HepG2 (cell line): ENCODE results near the gene COBL. TPM values are rescaled to one million over a fixed set of nuclear protein-coding genes. Genes with fewer than 3 reads are reported as not detected.

ENCODE experiments used
- ATAC-seq: fragments of 200-7000 bp; cut with Tn5 transposase; 3 replicates; pipeline ENCODE4 v1.9.1; 2020; ENCODE audit warnings: mild to moderate bottlenecking, moderate library complexity
- BruUV-seq: library from RNA; stranded (reverse); fragments of 400-500 nt; replicated peaks from 2 replicates; lab custom pipeline; 2021; lab: Mats Ljungman, UMichigan
- CTCF ChIA-PET: fragments of 300-600 bp; formaldehyde crosslinking; extraction: SDS; loops from one replicate; lab custom pipeline; 2021; ENCODE audit warnings: low total read pairs, inconsistent platforms, low intra/inter-chr PET ratio; lab: Yijun Ruan, JAX
- POLR2A ChIA-PET: fragments of 350-600 bp; sonication (Branson Sonifier 250); formaldehyde crosslinking; loops from one replicate; lab custom pipeline; 2020; ENCODE audit warnings: antibody characterized with exemption, inconsistent platforms; lab: Yijun Ruan, JAX
- DNase-seq: peaks from one replicate; pipeline ENCODE4 v3.0.0-alpha.2; 2015; ENCODE audit warnings: low spot score
- FAIRE-seq: peaks from 3 replicates; lab custom pipeline; 2011; peaks lifted over from hg19 to GRCh38; lab: Jason Lieb, UNC
- H2AFZ ChIP-seq: one replicate; pipeline ENCODE4 v1.6.1; 2011; ENCODE audit warnings: low read length, inconsistent platforms
- H3K27ac ChIP-seq: fragments of 300-600 bp; 3 replicates; pipeline ENCODE4 v1.8.0; 2011; ENCODE audit warnings: mixed run types, mild to moderate bottlenecking, mixed read lengths, low read length, inconsistent platforms; ENCODE audit not compliant: insufficient read depth; ENCODE audit errors: extremely low read length
- H3K27me3 ChIP-seq, 2 experiments: fragments of 200-600 bp in 1 of 2; 2 replicates in 1 of 2; 3 replicates in 1 of 2; pipeline versions ENCODE4 v1.6.0 to v1.8.0; 2011; ENCODE audit warnings: low read length in 2 of 2, mild to moderate bottlenecking in 2 of 2, moderate library complexity in 2 of 2, inconsistent platforms in 1 of 2; ENCODE audit not compliant: insufficient read depth in 2 of 2, control insufficient read depth in 1 of 2
- H3K36me3 ChIP-seq, 2 experiments: fragments of 200-600 bp in 1 of 2; replicated peaks in 1 of 2; 2 replicates in 1 of 2; 3 replicates in 1 of 2; pipeline versions ENCODE4 v1.5.1 to v1.8.0; 2011; ENCODE audit warnings: low read length in 2 of 2, inconsistent platforms in 1 of 2; ENCODE audit not compliant: insufficient read depth in 2 of 2, control insufficient read depth in 1 of 2
- H3K4me1 ChIP-seq: 2 replicates; pipeline ENCODE4 v1.5.1; 2012; ENCODE audit warnings: low read length, inconsistent platforms; ENCODE audit not compliant: insufficient read depth
- H3K4me2 ChIP-seq: 2 replicates; pipeline ENCODE4 v1.6.0; 2011; ENCODE audit warnings: low read depth, low read length, inconsistent platforms
- H3K4me3 ChIP-seq, 3 experiments: fragments of 200-600 bp in 1 of 3; sonication (generic), shearing (Covaris generic) in 1 of 3; replicated peaks in 1 of 3; 2 replicates each; pipeline ENCODE4 v1.5.1; 2011 to 2016; ENCODE audit warnings: low read length in 3 of 3, inconsistent platforms in 2 of 3, low read depth in 2 of 3, mild to moderate bottlenecking in 2 of 3, control low read depth in 1 of 3, mixed read lengths in 1 of 3; ENCODE audit not compliant: insufficient read depth in 1 of 3
- H3K79me2 ChIP-seq: one replicate; pipeline ENCODE4 v1.6.1; 2011; ENCODE audit warnings: low read length, inconsistent platforms; ENCODE audit not compliant: insufficient read depth
- H3K9ac ChIP-seq: 2 replicates; pipeline ENCODE4 v1.6.0; 2011; ENCODE audit warnings: mild to moderate bottlenecking, low read depth, low read length, inconsistent platforms; ENCODE audit not compliant: insufficient read depth
- H3K9me3 ChIP-seq: 2 replicates; pipeline ENCODE4 v1.5.1; 2012; ENCODE audit warnings: mild to moderate bottlenecking, low read length
- H4K20me1 ChIP-seq: 2 replicates; pipeline ENCODE4 v1.6.0; 2011; ENCODE audit warnings: inconsistent platforms, mild to moderate bottlenecking, low read length, moderate library complexity; ENCODE audit not compliant: insufficient read depth
- FOXK2 ChIP-seq: fragments of 450-650 bp; IDR thresholded peaks from 2 replicates; pipeline ENCODE4 v1.6.1; 2016
- HNRNPLL ChIP-seq: fragments of 200-400 bp; formaldehyde crosslinking; IDR thresholded peaks from 2 replicates; pipeline ENCODE4 v1.6.1; 2017; ENCODE audit warnings: mild to moderate bottlenecking, low read depth, low read length; ENCODE audit not compliant: poor library complexity, severe bottlenecking
- IRF2 ChIP-seq: IDR thresholded peaks from 2 replicates; pipeline ENCODE4 v1.6.1; 2018; ENCODE audit warnings: missing genetic modification reagents, missing compliant biosample characterization
- KMT2A ChIP-seq: sonication (generic); formaldehyde crosslinking; IDR thresholded peaks from 2 replicates; pipeline ENCODE4 v1.4.0; 2020; ENCODE audit warnings: missing genetic modification reagents
- NR1H2 ChIP-seq: sonication (generic); formaldehyde crosslinking; IDR thresholded peaks from 2 replicates; pipeline ENCODE4 v1.8.1; 2022; ENCODE audit warnings: low read depth, missing genetic modification reagents, borderline replicate concordance
- NRL ChIP-seq: sonication (generic); formaldehyde crosslinking; IDR thresholded peaks from 2 replicates; pipeline ENCODE4 v1.5.0; 2020; ENCODE audit warnings: missing genetic modification reagents, mild to moderate bottlenecking, moderate library complexity, borderline replicate concordance
- RAD21 ChIP-seq: fragments of 450-650 bp; formaldehyde crosslinking; IDR thresholded peaks from 2 replicates; pipeline ENCODE4 v1.5.0; 2020; ENCODE audit warnings: mild to moderate bottlenecking
- RNF2 ChIP-seq: fragments of 450-650 bp; conservative IDR thresholded peaks from 2 replicates; pipeline ENCODE4 v1.6.1; 2016; ENCODE audit warnings: low read depth
- ZFP36 ChIP-seq: fragments of 150-350 bp; IDR thresholded peaks from 2 replicates; pipeline ENCODE4 v1.6.1; 2018; ENCODE audit warnings: borderline replicate concordance, low read length, low read depth; ENCODE audit not compliant: partially characterized antibody
- ZFY ChIP-seq: sonication (generic); formaldehyde crosslinking; IDR thresholded peaks from 2 replicates; pipeline ENCODE4 v1.4.0; 2020; ENCODE audit warnings: missing genetic modification reagents
- ZNF431 ChIP-seq: sonication (generic); formaldehyde crosslinking; IDR thresholded peaks from 2 replicates; pipeline ENCODE4 v1.9.0; 2022; ENCODE audit warnings: missing genetic modification reagents, low read depth, mild to moderate bottlenecking, borderline replicate concordance
- ZNF572 ChIP-seq: sonication (generic); formaldehyde crosslinking; IDR thresholded peaks from 2 replicates; pipeline ENCODE4 v1.5.1; 2020; ENCODE audit warnings: mild to moderate bottlenecking, missing genetic modification reagents
- ZNF589 ChIP-seq: sonication (generic); formaldehyde crosslinking; conservative IDR thresholded peaks from 2 replicates; pipeline ENCODE4 v1.8.0; 2022; ENCODE audit warnings: mild to moderate bottlenecking, moderate library complexity, missing genetic modification reagents
- WGBS: methylation state at CpG from one replicate; pipeline ENCODE4 v1.1.6; 2017; ENCODE audit warnings: low lambda C conversion rate; 5-methylcytosine and 5-hydroxymethylcytosine counted together
- in situ Hi-C: cut with HindIII; loops from 2 replicates; pipeline ENCODE4 v1.10.0; 2017; ENCODE audit warnings: low pct_unique_long_range_greater_than_20kb; ENCODE audit not compliant: extremely low pct_ligation_motif_present
- intact Hi-C: fragments of 100-400 bp; cut with micrococcal nuclease; formaldehyde crosslinking; loops from one replicate; pipeline ENCODE4 v1.10.0; 2022; ENCODE audit not compliant: unreplicated experiment
- polyA plus RNA-seq, 8 experiments: library from polyadenylated mRNA; depleted of rRNA in 3 of 8; stranded (reverse) in 7 of 8; unstranded in 1 of 8; fragments of >200 nt; fragmentation: Illumina TruSeq in 4 of 8; extraction: Trizol in 4 of 8; gene quantifications; 2 replicates each; pipeline versions ENCODE4 v1.2.1 to v1.2.3, GENCODE V29; 2011 to 2016; ENCODE audit warnings: low read depth in 4 of 8, missing spikeins in 1 of 8, mixed read lengths in 1 of 8; ENCODE audit not compliant: insufficient read depth in 1 of 8
- total RNA-seq, 5 experiments: library from RNA; depleted of rRNA; stranded (reverse); fragments of >200 nt; fragmentation: Illumina TruSeq; extraction: Trizol; gene quantifications; 2 replicates each; pipeline ENCODE4 v1.2.3, GENCODE V29; 2016; ENCODE audit warnings: low read depth in 1 of 5
- TF ChIP-seq, protein P1 (sequence below): IDR thresholded peaks from 2 replicates; pipeline ENCODE4 v1.6.1; 2016; ENCODE audit warnings: low read depth, control low read depth
- TF ChIP-seq, protein P2 (sequence below): sonication (generic); formaldehyde crosslinking; IDR thresholded peaks from 2 replicates; pipeline ENCODE4 v1.9.0; 2021; ENCODE audit warnings: missing genetic modification reagents, mild to moderate bottlenecking, borderline replicate concordance
- TF ChIP-seq, protein P3 (sequence below): sonication (generic); formaldehyde crosslinking; IDR thresholded peaks from 2 replicates; pipeline ENCODE4 v1.4.0; 2020; ENCODE audit warnings: missing genetic modification reagents

The COBL gene
- total and polyA plus RNA-seq, 2 of the 13 experiments (the other 11 are each of a cell fraction or from before 2014, with no cell fraction given): 3.8 to 4.9 TPM

DNA sequence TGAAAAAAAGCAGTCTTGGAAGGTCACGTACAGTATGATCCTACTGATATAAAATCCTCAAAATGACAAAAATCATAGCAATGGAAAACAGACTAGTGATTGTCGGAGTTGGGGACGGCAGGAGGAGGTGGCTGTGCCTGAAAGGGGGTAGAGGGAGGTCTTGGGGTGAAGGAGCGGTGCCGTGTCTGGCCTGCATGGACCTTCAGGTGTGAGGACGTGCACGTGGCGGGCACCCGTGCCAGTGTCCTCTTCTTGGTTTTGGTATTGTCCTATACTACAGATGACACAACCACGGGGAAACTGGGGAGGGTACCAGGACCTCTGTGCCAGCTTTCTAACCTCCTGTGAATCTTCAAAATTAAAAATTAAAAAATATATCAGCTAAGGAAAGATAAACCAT, 73.0 kb downstream of the COBL start:
- no TSS peak for BruUV-seq
- Histone ChIP-seq H3K79me2 (peaks cover 6% of the 10 kb centered on the region), H3K9me3 (no peaks in the 10 kb centered on the region)

More for the DNA sequence above, 73.0 kb downstream of the COBL start:
- no peak overlapping the region for H3K27ac ChIP-seq
- 88% methylated on average over 10 of the region's 10 CpGs for WGBS
- H3K4me3 ChIP-seq: no peak overlapping the region
- H2AFZ ChIP-seq: no peak overlapping the region
- TF ChIP-seq FOXK2 (no peak), KMT2A (CRISPR knock-in tag) (no peak), IRF2 (CRISPR knock-in tag) (no peak), ZFY (CRISPR knock-in tag) (no peak), NRL (CRISPR knock-in tag) (no peak), NR1H2 (no peak), HNRNPLL (no peak), RAD21 (no peak), ZNF589 (CRISPR knock-in tag) (no peak), ZNF572 (CRISPR knock-in tag) (no peak), RNF2 (no peak), ZNF431 (no peak), ZFP36 (no peak)
- TF ChIP-seq, protein P1, sequence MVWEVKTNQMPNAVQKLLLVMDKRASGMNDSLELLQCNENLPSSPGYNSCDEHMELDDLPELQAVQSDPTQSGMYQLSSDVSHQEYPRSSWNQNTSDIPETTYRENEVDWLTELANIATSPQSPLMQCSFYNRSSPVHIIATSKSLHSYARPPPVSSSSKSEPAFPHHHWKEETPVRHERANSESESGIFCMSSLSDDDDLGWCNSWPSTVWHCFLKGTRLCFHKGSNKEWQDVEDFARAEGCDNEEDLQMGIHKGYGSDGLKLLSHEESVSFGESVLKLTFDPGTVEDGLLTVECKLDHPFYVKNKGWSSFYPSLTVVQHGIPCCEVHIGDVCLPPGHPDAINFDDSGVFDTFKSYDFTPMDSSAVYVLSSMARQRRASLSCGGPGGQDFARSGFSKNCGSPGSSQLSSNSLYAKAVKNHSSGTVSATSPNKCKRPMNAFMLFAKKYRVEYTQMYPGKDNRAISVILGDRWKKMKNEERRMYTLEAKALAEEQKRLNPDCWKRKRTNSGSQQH (CRISPR knock-in tag): no peak
- TF ChIP-seq, protein P2, sequence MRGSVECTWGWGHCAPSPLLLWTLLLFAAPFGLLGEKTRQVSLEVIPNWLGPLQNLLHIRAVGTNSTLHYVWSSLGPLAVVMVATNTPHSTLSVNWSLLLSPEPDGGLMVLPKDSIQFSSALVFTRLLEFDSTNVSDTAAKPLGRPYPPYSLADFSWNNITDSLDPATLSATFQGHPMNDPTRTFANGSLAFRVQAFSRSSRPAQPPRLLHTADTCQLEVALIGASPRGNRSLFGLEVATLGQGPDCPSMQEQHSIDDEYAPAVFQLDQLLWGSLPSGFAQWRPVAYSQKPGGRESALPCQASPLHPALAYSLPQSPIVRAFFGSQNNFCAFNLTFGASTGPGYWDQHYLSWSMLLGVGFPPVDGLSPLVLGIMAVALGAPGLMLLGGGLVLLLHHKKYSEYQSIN (CRISPR knock-in tag): no peak
- TF ChIP-seq, protein P3, sequence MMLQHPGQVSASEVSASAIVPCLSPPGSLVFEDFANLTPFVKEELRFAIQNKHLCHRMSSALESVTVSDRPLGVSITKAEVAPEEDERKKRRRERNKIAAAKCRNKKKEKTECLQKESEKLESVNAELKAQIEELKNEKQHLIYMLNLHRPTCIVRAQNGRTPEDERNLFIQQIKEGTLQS (CRISPR knock-in tag): no peak
- no peaks in the 10 kb centered on the region for H3K27me3 ChIP-seq
- CTCF ChIA-PET: no interaction called here
- DNase-seq: no peak
- no peak overlapping the region for H3K9ac ChIP-seq
- intact Hi-C loops: no loop called here
- FAIRE-seq: no peak
- peaks cover 8% of the 10 kb centered on the region for H3K4me1 ChIP-seq
- in situ Hi-C loops: no loop called here
- no peak overlapping the region for H3K4me2 ChIP-seq
- ATAC-seq: no peak
- no peaks in the 10 kb centered on the region for H3K36me3 ChIP-seq
- POLR2A ChIA-PET: no interaction called here
- H4K20me1 ChIP-seq: peaks cover 10% of the 10 kb centered on the region; the same call in 1 of the 2 replicates
